HCT116 (cell line): Measurements from ENCODE around the gene GTF2H4. TPM values are rescaled to one million over a fixed set of nuclear protein-coding genes. Genes with fewer than 3 reads are reported as not detected.

Source experiments
- ATAC-seq: fragments of 200-7000 bp; cut with Tn5 transposase; 2 replicates; pipeline ENCODE4 v1.9.1; 2020; ENCODE audit warnings: mild to moderate bottlenecking, moderate library complexity
- BruUV-seq: library from RNA; stranded (reverse); fragments of 400-500 nt; replicated peaks from 2 replicates; lab custom pipeline; 2021; lab: Mats Ljungman, UMichigan
- CTCF ChIA-PET: fragments of 300-600 bp; sonication (Branson Sonifier 250); formaldehyde crosslinking; loops from one replicate; lab custom pipeline; 2021; ENCODE audit warnings: antibody characterized with exemption; lab: Charles Lee
- POLR2A ChIA-PET: fragments of 300-600, 350-600 bp; sonication (Branson Sonifier 250); formaldehyde crosslinking; loops from one replicate; lab custom pipeline; 2021; ENCODE audit warnings: antibody characterized with exemption; lab: Charles Lee
- RAD21 ChIA-PET, 2 experiments: fragments of 300-600 bp; sonication (Branson Sonifier 250); formaldehyde crosslinking; loops; one replicate each; lab custom pipeline; 2023; ENCODE audit warnings: low total read pairs in 2 of 2; ENCODE audit not compliant: uncharacterized antibody in 2 of 2, unreplicated experiment in 2 of 2, low non-redundant PET in 1 of 2; lab: Charles Lee
- DNase-seq: peaks from one replicate; pipeline ENCODE4 v3.0.0-alpha.2; 2010; ENCODE audit warnings: low read depth, low spot score
- H2AFZ ChIP-seq: fragments of 200-600 bp; shearing (Covaris generic), sonication (generic); 2 replicates; pipeline ENCODE4 v1.6.1; 2017; ENCODE audit warnings: low read depth, mixed run types, mixed read lengths, antibody characterized with exemption, low read length; ENCODE audit not compliant: poor library complexity, severe bottlenecking
- H3K27ac ChIP-seq: 2 replicates; pipeline ENCODE4 v1.5.1; 2012; ENCODE audit warnings: low read depth, low read length
- H3K27me3 ChIP-seq: fragments of 200-600 bp; sonication (generic); 2 replicates; pipeline ENCODE4 v1.6.1; 2016; ENCODE audit warnings: mixed run types, low read length, mixed read lengths; ENCODE audit not compliant: insufficient read depth
- H3K36me3 ChIP-seq, 2 experiments: fragments of 200-500 bp in 1 of 2; fragments of 200-600 bp in 1 of 2; sonication (Bioruptor generic) in 1 of 2; sonication (generic) in 1 of 2; 2 replicates each; pipeline versions ENCODE4 v1.5.1 to v1.6.1; 2014 to 2016; ENCODE audit warnings: low read length in 2 of 2, inconsistent platforms in 1 of 2, mixed read lengths in 1 of 2, mixed run types in 1 of 2; ENCODE audit not compliant: insufficient read depth in 2 of 2, control insufficient read depth in 1 of 2
- H3K4me1 ChIP-seq, 2 experiments: fragments of 200-600 bp in 1 of 2; sonication (generic) in 1 of 2; 2 replicates each; pipeline versions ENCODE4 v1.5.1 to v1.6.1; 2012 to 2017; ENCODE audit warnings: low read length in 2 of 2, inconsistent platforms in 1 of 2, mild to moderate bottlenecking in 1 of 2, mixed read lengths in 1 of 2, mixed run types in 1 of 2, moderate library complexity in 1 of 2; ENCODE audit not compliant: insufficient read depth in 2 of 2, control insufficient read depth in 1 of 2
- H3K4me2 ChIP-seq: fragments of 200-600 bp; sonication (generic); 2 replicates; pipeline ENCODE4 v1.6.1; 2017; ENCODE audit warnings: mixed run types, low read length, mixed read lengths
- H3K4me3 ChIP-seq, 2 experiments: fragments of 200-600 bp in 1 of 2; sonication (generic) in 1 of 2; replicated peaks in 1 of 2; 2 replicates each; pipeline ENCODE4 v1.5.1; 2011 to 2016; ENCODE audit warnings: low read length in 2 of 2, control low read depth in 1 of 2, low read depth in 1 of 2, mild to moderate bottlenecking in 1 of 2, mixed read lengths in 1 of 2, mixed run types in 1 of 2
- H3K79me2 ChIP-seq: fragments of 200-600 bp; sonication (generic); 2 replicates; pipeline ENCODE4 v1.6.1; 2017; ENCODE audit warnings: mild to moderate bottlenecking, mixed run types, low read length, moderate library complexity, mixed read lengths; ENCODE audit not compliant: insufficient read depth
- H3K9ac ChIP-seq: fragments of 200-600 bp; sonication (generic); 2 replicates; pipeline ENCODE4 v1.6.1; 2016; ENCODE audit warnings: low read length, mixed read lengths
- H3K9me2 ChIP-seq: fragments of 200-600 bp; sonication (generic), shearing (Covaris generic); 2 replicates; pipeline ENCODE4 v1.6.1; 2017; ENCODE audit warnings: mixed run types, mild to moderate bottlenecking, moderate library complexity; ENCODE audit not compliant: insufficient read depth
- H3K9me3 ChIP-seq, 2 experiments: fragments of 200-500 bp in 1 of 2; fragments of 200-600 bp in 1 of 2; sonication (Bioruptor generic) in 1 of 2; sonication (generic) in 1 of 2; 2 replicates each; pipeline ENCODE4 v1.6.1; 2014 to 2017; ENCODE audit warnings: low read length in 2 of 2, mixed read lengths in 2 of 2, inconsistent platforms in 1 of 2, low read depth in 1 of 2, mild to moderate bottlenecking in 1 of 2, mixed run types in 1 of 2, moderate library complexity in 1 of 2; ENCODE audit not compliant: control insufficient read depth in 1 of 2, insufficient read depth in 1 of 2
- H4K20me1 ChIP-seq: fragments of 200-600 bp; sonication (generic), shearing (Covaris generic); 2 replicates; pipeline ENCODE4 v1.6.1; 2017; ENCODE audit warnings: mixed run types, mild to moderate bottlenecking, moderate library complexity; ENCODE audit not compliant: insufficient read depth
- ATF3 ChIP-seq: IDR thresholded peaks from 2 replicates; pipeline ENCODE4 v1.6.1; 2012
- CTCF ChIP-seq, 3 experiments: fragments of 200-600 bp in 1 of 3; sonication (generic) in 1 of 3; IDR thresholded peaks in 2 of 3; conservative IDR thresholded peaks in 1 of 3; 2 replicates each; pipeline ENCODE4 v1.5.1; 2012 to 2017; ENCODE audit warnings: low read depth in 2 of 3, low read length in 2 of 3, antibody characterized with exemption in 1 of 3, borderline replicate concordance in 1 of 3, control low read depth in 1 of 3, mild to moderate bottlenecking in 1 of 3, mixed read lengths in 1 of 3, mixed run types in 1 of 3, moderate library complexity in 1 of 3; ENCODE audit not compliant: insufficient read depth in 1 of 3
- EGR1 ChIP-seq: IDR thresholded peaks from 2 replicates; pipeline ENCODE4 v1.6.1; 2012; ENCODE audit warnings: low read depth
- EZH2 ChIP-seq: fragments of 200-600 bp; sonication (generic); IDR thresholded peaks from 2 replicates; pipeline ENCODE4 v1.6.1; 2017; ENCODE audit warnings: antibody characterized with exemption, mixed run types
- EZH2phosphoT487 ChIP-seq: fragments of 200-600 bp; IDR thresholded peaks from 2 replicates; pipeline ENCODE4 v1.6.1; 2018; ENCODE audit warnings: antibody characterized with exemption, borderline replicate concordance
- FOSL1 ChIP-seq: IDR thresholded peaks from 2 replicates; pipeline ENCODE4 v1.6.1; 2012; ENCODE audit warnings: low read depth
- MAX ChIP-seq: IDR thresholded peaks from 2 replicates; pipeline ENCODE4 v1.6.1; 2012
- POLR2A ChIP-seq: IDR thresholded peaks from 2 replicates; pipeline ENCODE4 v1.7.0; 2011; ENCODE audit warnings: borderline replicate concordance; ENCODE audit not compliant: insufficient read depth, insufficient read length; ENCODE audit errors: extremely low read depth
- POLR2AphosphoS5 ChIP-seq: IDR thresholded peaks from 2 replicates; pipeline ENCODE4 v1.6.1; 2011; ENCODE audit warnings: mild to moderate bottlenecking, low read depth, low read length, moderate library complexity
- RAD21 ChIP-seq: IDR thresholded peaks from 2 replicates; pipeline ENCODE4 v1.6.1; 2012; ENCODE audit warnings: low read depth, mild to moderate bottlenecking
- TCF7L2 ChIP-seq: IDR thresholded peaks from 2 replicates; pipeline ENCODE4 v1.7.0; 2011; ENCODE audit warnings: borderline replicate concordance, inconsistent platforms; ENCODE audit not compliant: insufficient read depth, insufficient read length; ENCODE audit errors: extremely low read depth
- YY1 ChIP-seq: IDR thresholded peaks from 2 replicates; pipeline ENCODE4 v1.6.1; 2011; ENCODE audit warnings: low read length, low read depth, moderate library complexity, mild to moderate bottlenecking; ENCODE audit not compliant: insufficient replicate concordance; ENCODE audit errors: extremely low read depth
- ZFX ChIP-seq: fragments of 450-650 bp; IDR thresholded peaks from 2 replicates; pipeline ENCODE4 v1.6.1; 2017
- ZNF274 ChIP-seq: fragments of 200-500 bp; sonication (Bioruptor generic); IDR thresholded peaks from 2 replicates; pipeline ENCODE4 v1.6.1; 2014; ENCODE audit warnings: mild to moderate bottlenecking, low read depth, low read length, inconsistent platforms
- intact Hi-C: fragments of 100-400 bp; cut with micrococcal nuclease; formaldehyde crosslinking; loops from 2 replicates; pipeline ENCODE4 v1.10.0; 2022
- total RNA-seq: library from RNA; stranded (reverse); gene quantifications from one replicate; pipeline ENCODE4 v1.2.1, GENCODE V29; 2021; ENCODE audit not compliant: unreplicated experiment

GTF2H4 gene
- total RNA-seq, 1 experiment from 2014 or later: 59.7 TPM

- Histone ChIP-seq H3K4me3 (no peak overlapping the region), H3K79me2 (peaks cover 17% of the 10 kb centered on the region), H2AFZ (no peak overlapping the region), H3K27me3 (no peaks in the 10 kb centered on the region), H3K27ac (no peak overlapping the region), H3K9me3 (no peaks in the 10 kb centered on the region), H4K20me1 (no peaks in the 10 kb centered on the region), H3K4me2 (no peak overlapping the region), H3K9me2 (no peaks in the 10 kb centered on the region)
- DNase-seq (no peak), ATAC-seq (no peak)
- ChIA-PET CTCF (no interaction called here), POLR2A (no interaction called here), RAD21 (no interaction called here)
- BruUV-seq: no TSS peak
- TF ChIP-seq POLR2A (no peak), ZNF274 (no peak), MAX (no peak), POLR2AphosphoS5 (no peak), YY1 (no peak), TCF7L2 (no peak), EZH2phosphoT487 (no peak), CTCF (IDR thresholded peaks at IDR 0.05 in 2 of 3, conservative IDR thresholded peaks at IDR 0.05 in 1 of 3; ENCODE audit: borderline replicate concordance in 1 of 3, insufficient read depth in 1 of 3, low read depth in 2 of 3, low read length in 2 of 3) (no peak), ATF3 (no peak), RAD21 (no peak), EZH2 (no peak), EGR1 (no peak), ZFX (no peak), FOSL1 (no peak)
- TF ChIP-seq, all 23 proteins: peak for 0
- intact Hi-C loops: no loop called here
- Histone ChIP-seq H3K36me3 (peaks cover 70 to 71% of the 10 kb centered on the region in 2 experiments), H3K4me1 (no peaks in the 10 kb centered on the region), H3K9ac (no peak overlapping the region)
These were observed 13.6 kb upstream of the GTF2H4 start for GRCh38 chr6:30894381-30894780.
